ENCODE measurements around the gene LYG2. TPM values are rescaled to one million over a fixed set of nuclear protein-coding genes. Genes with fewer than 3 reads are reported as not detected.

Gene LYG2, protein sequence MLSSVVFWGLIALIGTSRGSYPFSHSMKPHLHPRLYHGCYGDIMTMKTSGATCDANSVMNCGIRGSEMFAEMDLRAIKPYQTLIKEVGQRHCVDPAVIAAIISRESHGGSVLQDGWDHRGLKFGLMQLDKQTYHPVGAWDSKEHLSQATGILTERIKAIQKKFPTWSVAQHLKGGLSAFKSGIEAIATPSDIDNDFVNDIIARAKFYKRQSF
- total RNA-seq (2022; extraction: Qiagen RNA extraction) = not detected in 5 replicates

DNA sequence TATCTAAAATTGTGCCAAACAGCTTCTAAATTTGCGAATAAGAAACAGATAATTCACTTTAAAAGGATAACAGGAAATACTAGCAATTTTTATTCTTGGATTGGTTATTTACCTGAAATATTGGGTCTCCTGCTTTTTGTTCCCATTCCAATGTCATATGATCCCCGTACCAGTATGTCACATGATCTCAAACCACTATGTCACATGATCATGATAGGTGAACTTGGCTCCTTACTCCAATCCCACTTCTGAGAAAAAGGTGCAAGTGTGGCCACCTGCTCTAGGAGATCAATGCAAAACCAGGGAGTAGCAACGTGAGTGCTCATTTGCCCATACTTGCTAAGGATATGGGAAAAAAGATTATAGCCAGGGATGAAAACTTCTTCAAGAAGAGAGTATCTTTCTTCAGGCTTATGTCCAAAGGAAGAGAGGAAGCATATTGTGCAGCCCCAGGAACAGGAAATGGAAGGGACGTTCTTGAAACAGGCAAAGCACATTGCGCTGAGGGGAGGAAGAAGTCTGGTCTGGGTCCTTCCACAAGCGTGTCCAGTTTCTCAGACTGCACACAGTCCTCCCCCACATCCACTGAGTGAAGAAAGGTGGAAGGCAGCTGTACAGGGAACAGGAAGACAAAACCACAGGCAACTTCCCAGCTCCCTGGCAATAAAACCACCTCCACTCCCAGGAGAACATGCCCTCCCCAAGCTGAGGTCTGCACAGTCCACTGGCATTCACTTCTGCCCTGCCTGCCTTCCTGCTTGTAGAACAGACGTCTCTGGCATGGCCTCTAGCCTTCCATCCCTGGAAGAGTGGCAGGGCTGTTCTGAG, at the start of gene LYG2:
LYG2 (minus strand) TSS at position 176 of the 828 bp plus-strand sequence. CDS start 1,406 bp downstream, outside the sequence.

DNA sequence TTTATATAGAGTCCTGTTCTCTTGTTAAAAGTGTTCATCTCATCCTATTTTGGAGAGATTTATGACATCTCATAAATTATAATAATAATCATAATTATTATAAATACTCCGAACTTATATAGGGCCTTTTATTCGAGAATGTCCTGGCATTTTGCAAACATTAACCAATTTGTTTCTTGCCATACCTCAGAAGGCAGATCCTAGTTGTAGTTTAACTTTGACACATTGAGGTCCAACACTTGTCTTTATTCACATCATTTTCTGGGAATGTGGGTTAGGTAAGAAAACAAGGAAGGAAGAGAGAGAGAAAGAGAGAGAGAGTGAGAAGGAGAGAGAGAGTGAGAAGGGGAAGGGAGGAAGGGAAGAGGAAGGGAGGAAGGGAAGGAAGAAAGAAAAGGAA, 45.6 kb upstream of the LYG2 start, which contains the start of gene LYG1:
LYG1 (minus strand) TSS at position 101 of the 400 bp plus-strand sequence. CDS start 5,527 bp downstream, outside the sequence.

Other genes starting within 250 kb of the LYG2 start
- 0.48 to 0.58 TPM (median 0.57 TPM) in 5 replicates for gene C2orf15, start 114.0 kb downstream of the LYG2 start, total RNA-seq (2022; extraction: Qiagen RNA extraction)
- gene TSGA10, start 100.7 kb downstream of the LYG2 start, total RNA-seq (2022; extraction: Qiagen RNA extraction) = 2.1 to 4.5 TPM (median 3.2 TPM) in 5 replicates
- gene LIPT1, start 100.7 kb downstream of the LYG2 start, total RNA-seq (2022; extraction: Qiagen RNA extraction) = 3.2 to 5.1 TPM (median 3.6 TPM) in 5 replicates
- gene MITD1, start 74.6 kb downstream of the LYG2 start, total RNA-seq (2022; extraction: Qiagen RNA extraction) = 23.6 to 28.5 TPM (median 24.3 TPM) in 5 replicates
- 32.1 to 48.7 TPM (median 34.5 TPM) in 5 replicates for gene MRPL30, start 74.5 kb downstream of the LYG2 start, total RNA-seq (2022; extraction: Qiagen RNA extraction)
- gene LYG1, start 45.5 kb upstream of the LYG2 start, total RNA-seq (2022; extraction: Qiagen RNA extraction) = 0.74 to 1.7 TPM (median 1.2 TPM) in 5 replicates
- gene TXNDC9, start 80.7 kb upstream of the LYG2 start, total RNA-seq (2022; extraction: Qiagen RNA extraction) = 38.4 to 45.9 TPM (median 40.1 TPM) in 5 replicates
- 66.0 to 73.9 TPM (median 67.4 TPM) in 5 replicates for gene EIF5B, start 81.7 kb upstream of the LYG2 start, total RNA-seq (2022; extraction: Qiagen RNA extraction)
- 9.8 to 13.9 TPM (median 11.9 TPM) in 5 replicates for gene REV1, start 234.4 kb upstream of the LYG2 start, total RNA-seq (2022; extraction: Qiagen RNA extraction)